Panc1 (cell line): ENCODE results near the gene MITF.

Experiments used
- POLR2AphosphoS5 ChIP-seq: IDR thresholded peaks from 2 replicates; pipeline ENCODE4 v1.6.1; 2012; ENCODE audit warnings: mild to moderate bottlenecking, low read depth, low read length, moderate library complexity
- REST ChIP-seq, 2 experiments: IDR thresholded peaks; 2 replicates each; pipeline ENCODE4 v1.6.1; 2011 to 2012; ENCODE audit warnings: low read depth in 2 of 2, control low read depth in 1 of 2, low read length in 1 of 2, mild to moderate bottlenecking in 1 of 2, moderate library complexity in 1 of 2; ENCODE audit not compliant: insufficient read depth in 1 of 2
- SIN3A ChIP-seq: IDR thresholded peaks from 2 replicates; pipeline ENCODE4 v1.6.1; 2012; ENCODE audit warnings: low read depth, mild to moderate bottlenecking, low read length, moderate library complexity, borderline replicate concordance; ENCODE audit not compliant: insufficient read depth
- TF ChIP-seq, protein P1 (sequence below): fragments of 450-650 bp; IDR thresholded peaks from 2 replicates; pipeline ENCODE4 v1.5.1; 2017; ENCODE audit warnings: mild to moderate bottlenecking

DNA sequence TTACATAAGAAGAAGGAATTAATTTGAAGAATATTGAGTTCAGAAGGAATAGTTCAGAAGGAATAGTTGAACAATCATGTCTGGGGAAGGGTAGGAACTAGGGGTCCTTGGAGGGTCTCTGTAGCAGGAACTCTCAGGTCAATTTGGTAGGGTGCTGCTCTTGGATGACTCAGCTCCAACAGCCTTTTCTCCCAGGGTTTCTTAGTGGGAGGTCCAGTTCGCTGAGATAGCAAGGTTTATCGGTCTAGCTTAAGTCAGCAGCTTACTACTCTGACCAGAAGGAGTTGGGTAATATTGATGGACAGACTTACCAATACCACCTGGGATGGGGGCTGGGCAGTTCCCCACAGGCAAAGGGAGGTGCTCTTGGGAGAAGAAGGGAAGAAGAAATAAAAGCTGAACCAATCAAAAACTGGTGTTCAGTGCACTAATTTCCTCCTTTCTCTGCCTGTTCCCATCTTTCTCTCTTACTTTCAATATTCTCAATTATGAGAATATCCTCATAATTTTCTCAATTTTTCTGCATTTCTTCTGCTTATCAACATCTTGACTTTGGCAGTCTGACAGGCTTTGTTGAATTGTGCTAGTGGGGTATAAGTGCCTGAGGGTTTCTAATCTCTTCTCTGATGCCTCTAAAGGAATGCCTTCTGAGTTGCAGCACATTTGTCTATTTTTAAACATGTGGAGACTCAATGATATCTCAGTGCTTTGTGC is 14.4 kb upstream of the MITF start:
- TF ChIP-seq REST (IDR thresholded peaks at IDR 0.05; ENCODE audit: insufficient read depth in 1 of 2, low read depth in 2 of 2, low read length in 1 of 2) (no peak), POLR2AphosphoS5 (no peak), SIN3A (no peak)
- TF ChIP-seq, protein P1, sequence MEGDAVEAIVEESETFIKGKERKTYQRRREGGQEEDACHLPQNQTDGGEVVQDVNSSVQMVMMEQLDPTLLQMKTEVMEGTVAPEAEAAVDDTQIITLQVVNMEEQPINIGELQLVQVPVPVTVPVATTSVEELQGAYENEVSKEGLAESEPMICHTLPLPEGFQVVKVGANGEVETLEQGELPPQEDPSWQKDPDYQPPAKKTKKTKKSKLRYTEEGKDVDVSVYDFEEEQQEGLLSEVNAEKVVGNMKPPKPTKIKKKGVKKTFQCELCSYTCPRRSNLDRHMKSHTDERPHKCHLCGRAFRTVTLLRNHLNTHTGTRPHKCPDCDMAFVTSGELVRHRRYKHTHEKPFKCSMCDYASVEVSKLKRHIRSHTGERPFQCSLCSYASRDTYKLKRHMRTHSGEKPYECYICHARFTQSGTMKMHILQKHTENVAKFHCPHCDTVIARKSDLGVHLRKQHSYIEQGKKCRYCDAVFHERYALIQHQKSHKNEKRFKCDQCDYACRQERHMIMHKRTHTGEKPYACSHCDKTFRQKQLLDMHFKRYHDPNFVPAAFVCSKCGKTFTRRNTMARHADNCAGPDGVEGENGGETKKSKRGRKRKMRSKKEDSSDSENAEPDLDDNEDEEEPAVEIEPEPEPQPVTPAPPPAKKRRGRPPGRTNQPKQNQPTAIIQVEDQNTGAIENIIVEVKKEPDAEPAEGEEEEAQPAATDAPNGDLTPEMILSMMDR, result no peak
